ENCODE data around the gene DLG1.
A peak's percentile ranks its signal among the peaks of the same experiment; 100 is the strongest.
"Not testable (repeated sequence)": the region's sequence is repeated elsewhere in the genome, so short reads cannot be mapped to it uniquely, and the experiment has no call there.

DLG1 gene

DNA sequence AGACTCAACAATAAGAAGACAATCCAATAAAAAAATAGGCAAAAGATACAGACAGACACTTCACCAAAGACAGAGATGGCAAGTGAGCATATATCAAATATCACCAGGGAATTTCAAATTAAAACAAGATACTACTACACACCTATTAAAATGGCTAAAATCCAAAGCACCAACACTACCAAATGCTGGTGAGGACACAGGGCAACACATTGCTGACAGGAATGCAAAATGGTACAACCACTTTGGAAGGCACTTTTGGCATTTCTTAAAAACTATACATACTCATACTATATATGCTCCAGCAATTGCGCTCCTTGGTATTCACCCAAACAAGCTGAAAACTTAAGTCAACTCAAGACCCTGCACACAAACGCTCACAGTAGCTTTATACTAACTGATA, 12.9 kb downstream of the DLG1 start:
- no peak for DNase-seq

DNA sequence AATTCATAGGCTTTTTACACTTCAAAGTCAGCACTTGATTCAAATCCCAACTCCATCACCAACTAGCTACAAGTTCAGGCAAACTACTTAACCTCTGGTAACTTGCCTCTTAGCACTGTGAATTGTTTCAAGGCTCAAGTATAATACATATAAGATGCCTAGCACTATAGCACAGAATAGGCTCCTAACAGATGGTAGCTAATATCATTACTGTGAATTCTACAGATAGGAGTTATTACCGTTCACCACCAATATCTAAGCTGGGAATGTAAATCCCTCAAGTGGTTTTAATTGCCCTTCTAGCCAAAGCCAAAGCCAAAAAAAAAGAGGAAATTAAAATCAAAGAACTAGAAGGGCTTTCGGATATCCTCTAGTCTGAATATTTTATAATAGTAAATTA, 15.4 kb downstream of the DLG1 start:
- no peak for DNase-seq

DNA sequence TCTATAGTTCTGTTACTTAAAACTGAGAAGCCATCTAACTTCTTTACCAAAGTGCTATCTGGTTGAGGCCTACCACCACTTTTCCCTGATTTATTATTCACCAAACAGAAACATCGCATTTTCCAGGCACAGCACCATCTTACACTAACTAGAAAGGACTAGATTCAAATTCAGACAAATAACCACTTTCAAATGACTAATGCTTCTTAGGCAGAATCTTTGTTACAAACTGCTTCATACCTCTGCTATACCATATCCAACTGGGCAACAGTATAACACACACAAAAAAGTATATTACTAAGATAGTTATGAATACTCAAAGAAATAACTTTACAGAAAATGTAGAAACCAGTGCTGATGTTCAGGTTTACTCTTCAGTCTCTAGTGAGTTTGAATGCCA, 16.6 kb downstream of the DLG1 start:
- DNase-seq = no peak

DNA sequence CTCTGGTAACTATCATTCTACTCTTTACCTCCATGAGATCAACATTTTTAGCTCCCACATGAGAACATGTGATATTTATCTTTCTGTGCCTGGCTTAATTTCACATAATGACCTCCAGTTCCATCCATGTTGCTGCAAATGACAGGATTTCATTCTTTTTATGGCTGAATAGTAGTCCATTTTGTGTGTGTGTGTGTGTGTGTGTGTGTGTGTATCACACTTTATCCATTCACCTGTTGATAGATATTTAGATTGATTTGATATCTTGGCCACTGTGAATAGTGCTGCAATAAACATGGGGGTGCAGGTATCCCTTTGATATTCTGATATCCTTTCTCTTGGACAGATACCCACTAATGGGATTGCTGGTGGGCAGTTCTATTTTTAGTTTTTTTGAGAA, 18.3 kb downstream of the DLG1 start:
- DNase-seq = no peak

DNA sequence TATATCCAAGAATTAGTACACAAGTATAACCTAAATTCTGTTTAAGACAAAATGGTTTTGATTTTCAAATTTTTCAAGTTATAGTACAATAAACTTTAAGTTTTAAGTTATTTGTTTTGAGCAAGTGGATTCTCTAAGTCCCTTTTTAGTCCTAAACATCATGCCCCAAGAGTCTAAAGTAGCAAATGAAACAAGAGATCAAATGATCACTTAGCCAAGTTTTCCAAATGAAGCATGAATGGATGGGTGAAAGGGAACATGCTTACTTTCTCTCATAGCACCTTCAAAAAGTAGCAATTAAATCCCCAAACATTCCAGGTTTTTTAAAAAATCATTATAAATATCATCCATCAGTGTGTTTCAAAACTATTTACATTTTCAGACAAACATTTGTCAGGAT, 19.5 kb downstream of the DLG1 start:
- DNase-seq = no peak

DNA sequence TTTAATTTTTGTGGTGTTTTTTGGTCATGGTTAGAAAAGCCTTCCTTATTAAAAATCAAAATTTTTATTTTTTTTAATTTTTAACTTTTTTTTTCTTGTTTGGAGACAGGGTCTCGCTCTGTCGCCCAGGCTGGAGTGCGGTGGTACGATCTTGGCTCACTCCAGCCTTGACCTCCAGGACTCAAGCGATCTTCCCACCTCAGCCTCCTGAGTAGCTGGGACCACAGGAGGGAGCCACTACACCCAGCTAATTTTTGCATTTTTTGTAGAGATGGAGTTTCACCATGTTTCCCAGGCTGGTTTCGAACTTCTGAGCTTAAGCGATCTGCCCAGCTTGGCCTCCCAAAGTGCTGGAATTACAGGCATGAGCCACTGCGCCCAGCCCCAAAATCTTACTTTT, 21.6 kb downstream of the DLG1 start:
- DNase-seq = not testable (repeated sequence)

DNA sequence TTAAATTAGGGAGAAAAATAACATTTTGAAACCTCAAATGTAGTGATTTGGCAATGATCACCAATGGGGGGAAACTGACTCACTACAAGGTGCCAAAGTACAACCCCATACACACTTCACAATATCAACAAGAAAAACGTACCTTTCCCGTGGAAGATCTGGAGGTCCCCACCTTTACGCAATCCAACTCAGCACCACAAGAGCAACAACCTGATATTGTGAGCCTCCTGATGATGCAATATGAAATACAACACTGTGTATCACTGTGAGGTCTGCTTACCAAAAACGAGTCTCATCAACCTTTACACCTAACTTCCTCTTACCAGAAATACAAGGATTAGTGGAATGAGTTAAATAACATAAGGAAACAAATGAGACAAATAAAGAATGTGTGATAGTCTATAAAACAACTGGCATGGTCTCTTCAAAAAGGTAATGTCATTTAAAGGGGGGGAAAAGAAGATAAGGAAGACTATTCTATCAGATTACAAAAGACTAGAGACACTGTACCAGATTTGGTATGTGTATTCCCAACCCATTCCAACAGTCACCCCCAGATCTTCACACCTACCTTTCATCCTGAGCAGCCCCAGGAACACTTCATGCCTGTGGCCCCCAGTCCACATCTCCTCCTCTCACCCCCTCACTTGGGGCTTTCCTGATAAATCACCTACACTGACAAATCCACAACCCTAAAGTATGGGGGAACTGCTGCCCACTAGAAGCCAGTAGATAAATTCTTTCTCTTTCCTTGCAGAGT, 27.7 kb downstream of the DLG1 start:
- DNase-seq = no peak

DNA sequence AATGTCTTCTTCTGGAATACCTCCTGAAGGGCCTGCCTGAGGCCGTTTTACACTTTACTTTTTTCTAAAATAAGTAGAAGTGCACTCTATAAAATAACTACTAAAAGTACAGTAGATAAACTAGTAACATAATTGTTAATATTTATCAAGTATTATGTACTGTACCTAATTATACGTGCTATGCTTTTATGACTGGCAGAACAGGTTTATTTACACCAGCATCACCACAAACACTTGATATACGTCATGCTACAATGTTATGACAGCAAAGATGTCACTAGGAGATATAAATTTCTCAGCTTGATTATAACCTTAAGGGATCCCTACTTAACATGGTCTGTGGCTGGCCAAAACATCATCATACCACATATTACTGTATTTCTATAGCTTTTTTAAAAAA, 29.4 kb downstream of the DLG1 start:
- no peak for DNase-seq

DNA sequence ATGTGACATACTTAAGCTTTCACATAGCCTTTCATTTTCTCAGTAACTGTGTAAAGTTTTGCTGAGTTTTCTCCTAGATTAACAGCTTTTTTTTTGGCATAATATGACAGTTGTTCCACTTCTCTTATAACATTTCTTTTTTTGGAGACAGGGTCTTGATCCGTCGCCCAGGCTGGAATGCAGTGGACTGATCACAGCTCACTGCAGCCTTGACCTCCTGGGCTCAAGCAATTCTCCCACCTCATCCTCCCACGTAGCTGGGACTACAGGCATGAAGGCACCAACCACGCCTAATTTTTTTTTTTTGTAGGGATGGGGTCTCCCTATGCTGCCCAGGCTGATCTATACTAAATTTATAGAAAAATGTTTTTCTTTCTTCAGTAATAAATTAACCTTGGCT, 30.1 kb downstream of the DLG1 start:
- no peak for DNase-seq

DNA sequence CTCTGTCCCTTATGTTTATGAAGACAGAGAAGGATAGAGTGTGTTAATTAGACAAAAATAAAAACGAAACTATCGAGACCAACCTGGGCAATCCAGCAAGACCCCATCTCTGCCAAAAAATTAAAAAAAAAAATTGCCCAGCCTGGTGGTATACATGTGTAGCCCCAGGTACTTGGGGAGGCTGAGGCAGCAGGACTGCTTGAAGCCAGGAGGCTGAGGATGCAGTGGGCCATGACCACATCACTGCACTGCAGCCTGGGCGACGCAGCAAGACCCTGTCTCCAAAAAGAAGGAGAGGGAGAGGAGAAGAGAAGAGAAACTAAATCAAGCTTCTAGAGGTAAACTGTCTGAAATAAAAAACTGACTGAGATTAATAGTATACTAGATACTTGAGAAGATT, 32.1 kb downstream of the DLG1 start:
- DNase-seq = no peak

DNA sequence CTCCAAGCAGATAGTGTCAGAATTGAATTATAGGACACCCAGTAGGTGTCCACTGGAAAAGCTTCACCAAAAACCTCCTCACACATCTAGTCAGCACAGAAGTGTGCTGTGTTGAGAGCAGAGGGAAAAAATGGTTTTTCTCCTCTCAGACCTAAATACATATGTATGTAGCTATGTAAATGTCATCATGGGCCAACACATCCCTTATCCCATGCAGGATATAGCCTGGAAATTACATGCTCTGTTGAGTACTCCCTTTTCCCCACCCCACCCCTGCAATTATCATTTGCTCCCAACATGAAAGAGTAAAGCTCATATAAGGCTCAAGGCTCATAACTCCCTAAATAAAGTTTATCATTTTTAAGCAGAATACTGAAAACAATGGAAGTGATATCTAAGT, 35.7 kb downstream of the DLG1 start:
- no peak for DNase-seq

DNA sequence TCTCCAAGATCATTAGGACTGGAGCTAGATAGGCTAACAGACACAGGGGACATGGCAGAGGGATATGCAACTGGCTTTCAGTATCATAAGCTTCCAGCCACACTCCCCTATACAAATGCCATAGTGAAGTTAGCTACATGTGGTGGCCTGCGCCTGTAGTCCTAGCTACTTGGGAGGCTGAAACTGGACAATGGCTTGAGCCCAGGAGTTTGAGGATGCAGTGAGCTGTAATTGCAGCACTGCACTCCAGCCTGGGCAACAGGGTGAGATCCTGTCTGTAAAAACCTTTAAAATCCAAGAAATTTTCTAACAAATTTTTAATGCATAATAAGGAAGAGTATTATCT, 37.3 kb downstream of the DLG1 start:
- no peak for DNase-seq

DNA sequence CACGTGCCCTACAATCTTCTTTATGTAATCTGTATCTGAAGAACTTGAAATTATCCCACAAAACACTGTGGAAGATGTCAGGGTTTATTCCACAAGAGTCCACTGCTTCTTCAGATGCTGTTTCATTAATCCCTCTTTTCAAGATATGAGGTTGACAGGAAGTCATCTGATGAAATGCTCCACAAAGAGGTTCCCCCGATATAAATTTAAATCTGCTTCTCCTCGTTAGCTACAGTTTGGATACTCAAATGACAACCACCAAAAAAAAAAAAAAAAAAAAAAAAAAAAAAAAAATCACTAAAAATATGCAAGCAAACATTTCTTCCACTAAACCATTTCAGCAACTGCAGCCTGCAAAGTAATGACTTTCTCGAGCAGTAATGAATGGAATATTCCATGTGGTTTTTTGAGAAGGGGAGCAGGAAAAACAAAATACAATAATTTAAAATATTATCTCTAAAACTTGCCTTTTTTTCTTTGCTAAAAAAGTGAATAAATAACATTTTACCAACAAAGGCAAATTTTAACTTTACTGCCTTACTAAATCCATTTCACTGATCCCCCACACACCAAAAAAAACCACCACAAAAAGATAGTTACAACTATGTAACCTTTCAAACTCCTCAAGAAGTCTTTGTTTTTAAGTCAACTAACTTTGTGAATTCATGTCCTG, 37.8 kb downstream of the DLG1 start:
- DNase-seq = no peak

DNA sequence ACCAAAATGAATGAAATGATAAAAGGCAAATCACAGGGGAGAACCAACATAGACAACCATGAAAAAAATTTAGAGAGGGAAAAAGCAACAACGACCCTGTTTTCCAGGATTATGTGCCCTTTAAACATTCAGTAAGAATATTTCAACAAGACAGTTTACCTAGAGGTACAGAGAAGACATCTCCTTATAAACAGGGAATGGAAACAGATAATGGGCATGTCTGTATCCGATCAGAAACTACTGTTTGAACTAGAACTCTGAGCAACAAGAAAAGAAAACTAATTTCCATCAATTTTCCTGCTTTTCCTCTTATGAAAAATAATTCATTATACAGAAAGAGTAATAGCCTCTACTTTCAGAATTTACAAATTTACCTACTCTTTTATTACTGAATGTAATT, 39.3 kb downstream of the DLG1 start:
- no peak for DNase-seq

DNA sequence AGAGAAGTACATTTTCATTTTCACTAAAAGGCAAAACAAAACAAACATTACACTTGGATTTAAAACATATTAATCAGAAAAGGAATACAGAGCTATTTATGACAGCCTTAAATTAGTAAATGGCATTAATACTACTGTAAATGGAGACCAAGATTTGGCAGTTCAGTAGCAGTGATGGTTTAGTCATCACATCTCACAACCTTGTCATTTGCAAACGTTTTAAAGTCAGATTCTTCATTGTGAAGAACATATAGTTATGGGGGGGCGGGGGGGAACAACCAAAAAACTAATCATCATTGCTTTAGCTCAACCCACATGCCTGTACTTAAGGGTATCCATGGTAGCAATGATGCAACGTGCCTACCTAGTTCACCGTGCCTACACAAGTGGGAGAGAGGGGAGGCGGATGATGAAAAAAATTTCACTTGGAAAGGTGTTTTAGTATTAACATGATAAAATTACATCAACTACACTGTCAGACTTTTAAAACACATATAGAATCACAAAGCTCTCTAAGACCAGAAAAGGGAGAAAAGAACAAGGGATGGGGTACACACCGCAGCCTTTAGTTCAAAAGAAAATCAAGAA, 40.1 kb downstream of the DLG1 start:
- no peak for DNase-seq

DNA sequence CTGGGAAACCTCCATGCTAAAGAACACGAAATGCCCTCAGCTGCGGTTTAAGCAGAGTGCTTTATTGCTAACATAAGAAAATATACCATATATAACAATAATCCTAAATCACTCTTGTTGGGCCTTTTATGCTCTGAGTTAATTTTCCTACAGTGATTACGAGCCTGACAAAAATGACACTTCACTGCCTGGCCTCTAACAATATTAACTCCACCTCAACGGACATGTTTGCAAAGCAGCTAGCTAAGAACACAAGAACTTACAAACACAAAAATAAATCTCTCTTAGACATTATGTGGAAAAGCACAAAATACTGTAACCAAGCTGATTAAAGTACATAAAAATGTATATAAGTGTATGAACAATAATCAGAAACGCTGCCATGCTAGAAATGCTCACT, 40.7 kb downstream of the DLG1 start:
- no peak for DNase-seq

DNA sequence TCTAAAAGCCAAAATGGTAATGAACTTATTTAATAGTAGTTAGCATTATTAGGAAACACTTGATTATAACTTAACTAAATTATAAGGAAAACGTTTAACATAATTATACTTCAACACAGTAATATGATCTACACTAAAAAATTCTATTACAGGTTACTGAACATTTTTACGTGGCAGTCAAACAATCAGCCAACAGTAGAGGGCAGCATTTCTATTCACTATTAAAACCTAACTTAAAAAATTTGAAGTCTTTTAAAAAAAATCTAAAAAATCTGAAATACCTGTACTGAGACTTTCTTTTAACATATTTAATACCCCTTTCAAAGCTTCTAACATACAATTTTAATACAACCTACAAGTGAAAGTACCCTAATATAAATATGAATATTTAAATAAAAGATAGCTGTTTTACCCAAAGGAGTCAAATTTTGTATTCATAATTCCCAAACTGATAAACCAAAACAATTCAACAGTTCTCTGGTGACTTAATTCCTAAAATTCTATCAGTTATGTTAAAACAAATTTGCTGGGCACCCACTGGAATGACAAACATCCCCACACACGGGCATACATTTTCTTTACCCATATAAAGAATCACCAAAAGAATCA, 41.5 kb downstream of the DLG1 start:
- peak; percentile 10 for DNase-seq

DNA sequence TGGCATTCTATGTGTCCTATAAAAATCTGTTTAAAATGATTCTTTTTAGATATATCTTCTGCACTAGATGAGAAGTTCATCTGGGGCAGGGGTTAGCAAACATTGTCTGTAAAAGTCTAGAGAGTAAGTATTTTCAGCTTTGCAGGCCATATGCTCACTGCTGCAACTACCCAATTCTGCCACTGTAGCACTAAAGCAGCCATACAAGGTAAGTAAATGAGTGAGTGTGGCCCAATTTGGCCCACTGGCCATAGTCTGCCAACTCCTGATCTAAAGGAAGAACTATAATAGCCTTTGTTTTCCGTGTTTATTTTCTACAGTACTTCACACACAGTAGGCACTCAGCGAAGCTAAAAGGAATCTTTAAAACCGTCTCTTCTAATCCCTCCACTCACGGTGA, 42.3 kb downstream of the DLG1 start:
- DNase-seq = no peak

DNA sequence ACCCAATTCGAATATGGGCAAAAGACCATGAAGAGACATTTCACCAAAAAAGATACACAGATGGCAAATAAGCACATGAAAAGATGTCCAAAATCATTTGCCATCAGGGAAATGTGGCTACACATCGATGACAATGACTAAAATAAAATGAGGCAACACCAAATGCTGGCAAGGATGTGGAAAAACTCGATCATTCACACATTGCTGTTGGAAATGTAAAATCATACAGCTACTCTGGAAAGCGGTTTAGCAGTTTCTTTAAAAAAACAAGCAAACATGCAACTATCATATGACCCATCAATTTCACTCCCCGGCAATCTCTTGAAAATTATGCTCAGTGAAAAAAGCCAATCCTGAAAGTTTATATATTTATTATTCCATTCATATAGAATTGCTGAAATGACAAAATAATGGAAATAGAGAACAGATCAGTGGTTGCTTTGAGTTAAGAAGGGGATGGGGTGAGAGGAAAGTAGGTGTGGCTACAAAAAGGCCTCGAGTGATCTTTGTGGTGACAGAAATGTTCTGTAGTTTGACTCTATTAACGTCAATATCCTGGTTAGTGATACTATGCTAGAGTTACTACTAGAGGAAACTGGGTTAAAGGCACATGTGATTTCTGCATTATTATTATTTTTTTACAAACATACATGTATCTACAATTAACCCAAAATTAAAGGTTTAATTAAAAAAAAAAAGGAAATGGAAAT, 45.0 kb downstream of the DLG1 start:
- DNase-seq = no peak

DNA sequence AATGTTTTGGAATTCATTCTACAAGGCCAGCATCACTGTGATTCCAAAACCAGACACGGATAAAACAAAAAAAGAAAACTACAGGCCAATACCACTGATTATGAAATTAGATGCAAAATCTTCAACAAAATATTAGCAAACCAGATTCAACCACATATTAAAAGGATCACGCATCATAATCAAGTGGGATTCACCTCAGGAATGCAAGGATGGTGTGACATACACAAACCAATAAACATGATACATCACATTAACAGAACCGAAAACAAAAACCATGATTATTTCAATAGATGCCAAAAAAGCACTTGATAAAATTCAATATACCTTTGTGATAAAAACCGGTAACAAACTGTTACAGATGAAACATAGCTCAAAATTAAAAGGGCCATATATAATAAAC, 48.9 kb downstream of the DLG1 start:
- DNase-seq = no peak

DNA sequence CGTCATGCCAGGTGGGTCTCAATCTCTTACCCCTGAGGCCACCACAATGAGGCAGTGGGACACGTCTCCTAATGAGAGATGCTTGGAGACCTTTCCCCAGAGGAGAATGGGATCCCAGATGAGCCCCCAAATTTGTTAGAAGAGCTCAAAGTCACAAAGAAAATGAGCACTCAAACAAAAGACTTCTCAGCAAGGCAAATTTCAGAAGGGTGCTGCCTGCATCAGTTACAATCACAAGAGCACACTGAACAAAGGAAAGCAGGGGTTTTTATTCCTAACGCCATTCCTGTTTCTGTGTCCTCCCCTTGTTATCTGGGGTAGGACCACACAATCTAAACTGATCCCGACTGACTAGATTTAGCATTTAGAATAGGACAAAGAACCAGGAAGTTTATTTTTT, 50.1 kb downstream of the DLG1 start:
- DNase-seq = no peak

DNA sequence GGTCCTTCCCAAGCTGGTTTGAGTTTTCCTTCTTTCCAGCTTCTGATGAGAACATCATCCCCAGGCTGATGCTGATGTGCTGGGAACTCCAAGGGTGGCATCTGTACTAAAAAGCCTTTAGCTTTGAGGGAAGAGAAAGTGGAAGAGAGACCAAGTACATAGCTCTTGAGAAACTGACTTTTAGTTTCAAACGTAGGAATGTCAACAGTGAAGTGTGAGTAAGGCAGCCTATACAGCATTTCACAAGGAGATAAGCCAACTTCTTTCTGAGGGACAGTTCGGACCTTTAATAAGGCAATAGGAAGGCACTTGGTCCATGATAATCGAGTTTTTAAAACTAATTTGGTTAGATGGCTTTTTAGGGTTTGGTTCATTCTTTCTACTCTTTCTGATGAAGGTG, 53.7 kb downstream of the DLG1 start:
- no peak for DNase-seq

DNA sequence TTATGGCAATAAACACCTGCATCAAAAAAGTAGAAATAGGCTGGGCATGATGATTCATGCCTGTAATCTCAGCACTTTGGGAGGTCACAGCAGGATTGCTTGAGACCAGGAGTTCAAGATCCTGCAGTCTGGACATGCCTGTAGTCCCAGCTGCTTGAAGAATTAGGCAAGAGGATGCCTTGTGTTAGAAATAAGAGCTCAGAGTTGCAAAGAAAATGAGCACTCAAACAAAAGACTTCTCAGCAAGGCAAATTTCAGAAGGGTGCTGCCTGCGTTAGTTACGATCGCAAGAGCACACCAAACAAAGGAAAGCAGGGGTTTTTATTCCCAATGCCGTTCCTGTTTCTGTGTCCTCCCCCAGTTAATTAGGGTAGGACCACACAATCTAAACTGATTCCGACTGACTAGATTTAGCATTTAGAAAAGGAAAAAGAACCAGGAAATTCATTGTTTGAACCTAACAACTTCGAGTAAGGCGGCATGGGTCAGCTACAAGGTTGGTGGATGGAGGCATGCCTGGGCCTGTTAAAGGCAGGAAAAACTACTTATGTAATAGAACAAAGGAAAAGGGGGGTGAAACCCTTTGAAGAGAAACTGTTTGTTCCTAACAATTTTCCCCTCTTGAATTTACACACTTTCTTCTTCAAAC, 55.5 kb downstream of the DLG1 start:
- no peak for DNase-seq
